GM12878 (cell line): ENCODE results near the gene ENTPD5. TPM values are rescaled to one million over a fixed set of nuclear protein-coding genes. Genes with fewer than 3 reads are reported as not detected.

ENCODE experiments used
- CBX5 ChIP-seq: sonication (generic); IDR thresholded peaks from 2 replicates; pipeline ENCODE4 v1.6.1; 2016; ENCODE audit warnings: low read depth, moderate library complexity, mild to moderate bottlenecking, inconsistent platforms
- EED ChIP-seq: sonication (generic); IDR thresholded peaks from 2 replicates; pipeline ENCODE4 v1.6.1; 2016; ENCODE audit warnings: antibody characterized with exemption, low read depth
- ESRRA ChIP-seq: IDR thresholded peaks from 2 replicates; pipeline ENCODE4 v1.6.1; 2012; ENCODE audit warnings: mild to moderate bottlenecking, low read length, improper control_type of control experiment
- GATAD2B ChIP-seq: fragments of 450-650 bp; conservative IDR thresholded peaks from 2 replicates; pipeline ENCODE4 v1.6.1; 2017; ENCODE audit warnings: low read depth, mild to moderate bottlenecking, moderate library complexity
- HDAC6 ChIP-seq: fragments of 200-600 bp; sonication (generic); IDR thresholded peaks from one replicate; pipeline ENCODE4 v1.8.0; 2017; ENCODE audit warnings: antibody characterized with exemption; ENCODE audit not compliant: unreplicated experiment
- KDM1A ChIP-seq: fragments of 200-600 bp; sonication (generic); IDR thresholded peaks from 2 replicates; pipeline ENCODE4 v1.6.1; 2016; ENCODE audit warnings: borderline replicate concordance
- MLLT1 ChIP-seq: fragments of 450-650 bp; IDR thresholded peaks from 2 replicates; pipeline ENCODE4 v1.6.1; 2016; ENCODE audit warnings: mild to moderate bottlenecking
- MYB ChIP-seq: fragments of 150-350 bp; IDR thresholded peaks from 2 replicates; pipeline ENCODE4 v1.6.1; 2014; ENCODE audit warnings: mild to moderate bottlenecking, low read depth, low read length, borderline replicate concordance
- NBN ChIP-seq: fragments of 450-650 bp; IDR thresholded peaks from 2 replicates; pipeline ENCODE4 v1.6.1; 2016
- NR2F1 ChIP-seq: fragments of 450-650 bp; conservative IDR thresholded peaks from 2 replicates; pipeline ENCODE4 v1.6.1; 2017; ENCODE audit warnings: mild to moderate bottlenecking
- POLR2AphosphoS2 ChIP-seq: IDR thresholded peaks from 2 replicates; pipeline ENCODE4 v1.6.1; 2011; ENCODE audit warnings: low read depth, mild to moderate bottlenecking, low read length, improper control_type of control experiment, moderate library complexity
- RAD21 ChIP-seq: IDR thresholded peaks from 2 replicates; pipeline ENCODE4 v1.6.1; 2011; ENCODE audit warnings: mild to moderate bottlenecking, low read depth, low read length, moderate library complexity; ENCODE audit not compliant: insufficient read depth
- RELB ChIP-seq: fragments of 450-650 bp; IDR thresholded peaks from 2 replicates; pipeline ENCODE4 v1.6.1; 2017; ENCODE audit warnings: low read depth, mild to moderate bottlenecking, moderate library complexity
- SIN3A ChIP-seq: IDR thresholded peaks from 2 replicates; pipeline ENCODE4 v1.6.1; 2012; ENCODE audit warnings: low read depth, low read length, improper control_type of control experiment
- SMARCA5 ChIP-seq: fragments of 450-650 bp; IDR thresholded peaks from 2 replicates; pipeline ENCODE4 v1.6.1; 2017; ENCODE audit warnings: mild to moderate bottlenecking
- SP1 ChIP-seq: IDR thresholded peaks from one replicate; pipeline ENCODE4 v1.6.1; 2011; ENCODE audit warnings: low read depth, low read length
- TCF12 ChIP-seq: IDR thresholded peaks from 2 replicates; pipeline ENCODE4 v1.6.1; 2011; ENCODE audit warnings: low read depth, mild to moderate bottlenecking, low read length
- ZBED1 ChIP-seq: IDR thresholded peaks from 2 replicates; pipeline ENCODE4 v1.6.1; 2016; ENCODE audit warnings: borderline replicate concordance
- ZNF24 ChIP-seq: fragments of 450-650 bp; IDR thresholded peaks from 2 replicates; pipeline ENCODE4 v1.6.1; 2017; ENCODE audit warnings: antibody characterized with exemption, mild to moderate bottlenecking
- ZZZ3 ChIP-seq: IDR thresholded peaks from 2 replicates; pipeline ENCODE4 v1.6.1; 2011; ENCODE audit warnings: low read depth; ENCODE audit not compliant: control insufficient read depth, insufficient read length
- polyA plus RNA-seq, 11 experiments: library from polyadenylated mRNA; depleted of rRNA in 4 of 11; unstranded in 6 of 11; stranded (reverse) in 5 of 11; fragments of >200 nt; fragmentation: Nextera tagmentation in 4 of 11; fragmentation: Illumina TruSeq in 1 of 11; extraction: Ambion mirVana in 4 of 11; extraction: Trizol in 1 of 11; gene quantifications; 1 replicate in 1 of 11; 2 replicates in 10 of 11; pipeline versions ENCODE4 v1.2.1 to v1.2.3, GENCODE V29; 2011 to 2016; ENCODE audit warnings: inconsistent platforms in 2 of 11, missing spikeins in 2 of 11, low read depth in 1 of 11
- total RNA-seq, 4 experiments: library from RNA; depleted of rRNA in 3 of 4; stranded (reverse); fragments of >200 nt in 3 of 4; fragmentation: Illumina TruSeq in 1 of 4; extraction: Trizol in 1 of 4; gene quantifications; 2 replicates each; pipeline versions ENCODE4 v1.2.1 to v1.2.3, GENCODE V29; 2013 to 2021
- TF ChIP-seq, protein P1 (sequence below): fragments of 450-650 bp; IDR thresholded peaks from 2 replicates; pipeline ENCODE4 v1.6.1; 2017; ENCODE audit warnings: borderline replicate concordance
- TF ChIP-seq, protein P2 (sequence below): IDR thresholded peaks from 2 replicates; pipeline ENCODE4 v1.6.1; 2012; ENCODE audit warnings: low read depth, low read length, improper control_type of control experiment
- TF ChIP-seq, protein P3 (sequence below): fragments of 450-650 bp; IDR thresholded peaks from 2 replicates; pipeline ENCODE4 v1.6.1; 2017; ENCODE audit warnings: mild to moderate bottlenecking, low read depth, inconsistent platforms; ENCODE audit not compliant: poor library complexity, severe bottlenecking

The ENTPD5 gene
- total and polyA plus RNA-seq, 10 of the 15 experiments (the other 5 are each of a cell fraction or from before 2014, with no cell fraction given): 2.4 to 9.9 (median 7.6) TPM

GRCh38 chr14:74018586-74019407 is at the start of gene ENTPD5, which contains the start of gene BBOF1 (continued):
- no peak for TF ChIP-seq RELB
- TF ChIP-seq TCF12: peak; percentile 26; the same call in 1 of the 2 replicates
- TF ChIP-seq ESRRA: no peak
- TF ChIP-seq, protein P1, sequence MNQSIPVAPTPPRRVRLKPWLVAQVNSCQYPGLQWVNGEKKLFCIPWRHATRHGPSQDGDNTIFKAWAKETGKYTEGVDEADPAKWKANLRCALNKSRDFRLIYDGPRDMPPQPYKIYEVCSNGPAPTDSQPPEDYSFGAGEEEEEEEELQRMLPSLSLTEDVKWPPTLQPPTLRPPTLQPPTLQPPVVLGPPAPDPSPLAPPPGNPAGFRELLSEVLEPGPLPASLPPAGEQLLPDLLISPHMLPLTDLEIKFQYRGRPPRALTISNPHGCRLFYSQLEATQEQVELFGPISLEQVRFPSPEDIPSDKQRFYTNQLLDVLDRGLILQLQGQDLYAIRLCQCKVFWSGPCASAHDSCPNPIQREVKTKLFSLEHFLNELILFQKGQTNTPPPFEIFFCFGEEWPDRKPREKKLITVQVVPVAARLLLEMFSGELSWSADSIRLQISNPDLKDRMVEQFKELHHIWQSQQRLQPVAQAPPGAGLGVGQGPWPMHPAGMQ: no peak
- no peak for TF ChIP-seq MYB
- no peak for TF ChIP-seq KDM1A
- TF ChIP-seq ZBED1: no peak
- TF ChIP-seq HDAC6: no peak
- TF ChIP-seq POLR2AphosphoS2: peak; percentile 70
- no peak for TF ChIP-seq ZZZ3
- no peak for TF ChIP-seq MLLT1
- no peak for TF ChIP-seq ZNF24
- TF ChIP-seq RAD21: no peak
- TF ChIP-seq NR2F1: peak; percentile 83
- TF ChIP-seq, protein P2, sequence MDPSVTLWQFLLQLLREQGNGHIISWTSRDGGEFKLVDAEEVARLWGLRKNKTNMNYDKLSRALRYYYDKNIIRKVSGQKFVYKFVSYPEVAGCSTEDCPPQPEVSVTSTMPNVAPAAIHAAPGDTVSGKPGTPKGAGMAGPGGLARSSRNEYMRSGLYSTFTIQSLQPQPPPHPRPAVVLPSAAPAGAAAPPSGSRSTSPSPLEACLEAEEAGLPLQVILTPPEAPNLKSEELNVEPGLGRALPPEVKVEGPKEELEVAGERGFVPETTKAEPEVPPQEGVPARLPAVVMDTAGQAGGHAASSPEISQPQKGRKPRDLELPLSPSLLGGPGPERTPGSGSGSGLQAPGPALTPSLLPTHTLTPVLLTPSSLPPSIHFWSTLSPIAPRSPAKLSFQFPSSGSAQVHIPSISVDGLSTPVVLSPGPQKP: no peak
- TF ChIP-seq, protein P3, sequence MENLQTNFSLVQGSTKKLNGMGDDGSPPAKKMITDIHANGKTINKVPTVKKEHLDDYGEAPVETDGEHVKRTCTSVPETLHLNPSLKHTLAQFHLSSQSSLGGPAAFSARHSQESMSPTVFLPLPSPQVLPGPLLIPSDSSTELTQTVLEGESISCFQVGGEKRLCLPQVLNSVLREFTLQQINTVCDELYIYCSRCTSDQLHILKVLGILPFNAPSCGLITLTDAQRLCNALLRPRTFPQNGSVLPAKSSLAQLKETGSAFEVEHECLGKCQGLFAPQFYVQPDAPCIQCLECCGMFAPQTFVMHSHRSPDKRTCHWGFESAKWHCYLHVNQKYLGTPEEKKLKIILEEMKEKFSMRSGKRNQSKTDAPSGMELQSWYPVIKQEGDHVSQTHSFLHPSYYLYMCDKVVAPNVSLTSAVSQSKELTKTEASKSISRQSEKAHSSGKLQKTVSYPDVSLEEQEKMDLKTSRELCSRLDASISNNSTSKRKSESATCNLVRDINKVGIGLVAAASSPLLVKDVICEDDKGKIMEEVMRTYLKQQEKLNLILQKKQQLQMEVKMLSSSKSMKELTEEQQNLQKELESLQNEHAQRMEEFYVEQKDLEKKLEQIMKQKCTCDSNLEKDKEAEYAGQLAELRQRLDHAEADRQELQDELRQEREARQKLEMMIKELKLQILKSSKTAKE: no peak
- TF ChIP-seq SP1: no peak
- TF ChIP-seq CBX5: 0 out of 2 replicates have a peak, but pooled peaks have one; percentile 25
- 0 out of 2 replicates have a peak, but pooled peaks have one; percentile 39 for TF ChIP-seq EED
- peak; percentile 88 for TF ChIP-seq GATAD2B
- peak; percentile 80; the same call in 1 of the 2 replicates for TF ChIP-seq SMARCA5
- no peak; the same call in 1 of the 2 replicates for TF ChIP-seq SIN3A
- no peak for TF ChIP-seq NBN
